Vagina (tissue), 2 donors: Measurements from ENCODE around the gene ITPR1.

Source experiments
- CTCF ChIP-seq, 3 experiments: fragments of 450-650 bp in 2 of 3; fragments of 200-600 bp in 1 of 3; sonication (generic) in 1 of 3; IDR thresholded peaks; one replicate each; pipeline ENCODE4 v1.5.1; 2017 to 2019; ENCODE audit warnings: antibody characterized with exemption in 3 of 3, mild to moderate bottlenecking in 2 of 3, moderate library complexity in 2 of 3
- POLR2A ChIP-seq, 2 donors: fragments of 450-650 bp; IDR thresholded peaks; one replicate each; pipeline ENCODE4 v1.6.1; 2017; ENCODE audit warnings: antibody characterized with exemption in 2 of 2, mild to moderate bottlenecking in 2 of 2, moderate library complexity in 2 of 2
- POLR2AphosphoS5 ChIP-seq, 2 donors: sonication (generic); formaldehyde crosslinking; IDR thresholded peaks; one replicate each; pipeline ENCODE4 v1.9.0; 2017; ENCODE audit warnings: antibody characterized with exemption in 2 of 2, mild to moderate bottlenecking in 2 of 2, low read depth in 1 of 2; ENCODE audit not compliant: insufficient read depth in 1 of 2

- TF ChIP-seq CTCF (IDR thresholded peaks at IDR 0.05) (no peak), POLR2AphosphoS5 (IDR thresholded peaks at IDR 0.05; ENCODE audit: insufficient read depth in 1 of 2, low read depth in 1 of 2) (no peak), POLR2A (IDR thresholded peaks at IDR 0.05) (no peak)
Measured at GRCh38 chr3:4647411-4647810, 154.3 kb downstream of the ITPR1 start.
